ENCODE results near the gene LST1.
"Not testable (repeated sequence)": the region's sequence is repeated elsewhere in the genome, so short reads cannot be mapped to it uniquely, and the experiment has no call there.

LST1 gene

DNA sequence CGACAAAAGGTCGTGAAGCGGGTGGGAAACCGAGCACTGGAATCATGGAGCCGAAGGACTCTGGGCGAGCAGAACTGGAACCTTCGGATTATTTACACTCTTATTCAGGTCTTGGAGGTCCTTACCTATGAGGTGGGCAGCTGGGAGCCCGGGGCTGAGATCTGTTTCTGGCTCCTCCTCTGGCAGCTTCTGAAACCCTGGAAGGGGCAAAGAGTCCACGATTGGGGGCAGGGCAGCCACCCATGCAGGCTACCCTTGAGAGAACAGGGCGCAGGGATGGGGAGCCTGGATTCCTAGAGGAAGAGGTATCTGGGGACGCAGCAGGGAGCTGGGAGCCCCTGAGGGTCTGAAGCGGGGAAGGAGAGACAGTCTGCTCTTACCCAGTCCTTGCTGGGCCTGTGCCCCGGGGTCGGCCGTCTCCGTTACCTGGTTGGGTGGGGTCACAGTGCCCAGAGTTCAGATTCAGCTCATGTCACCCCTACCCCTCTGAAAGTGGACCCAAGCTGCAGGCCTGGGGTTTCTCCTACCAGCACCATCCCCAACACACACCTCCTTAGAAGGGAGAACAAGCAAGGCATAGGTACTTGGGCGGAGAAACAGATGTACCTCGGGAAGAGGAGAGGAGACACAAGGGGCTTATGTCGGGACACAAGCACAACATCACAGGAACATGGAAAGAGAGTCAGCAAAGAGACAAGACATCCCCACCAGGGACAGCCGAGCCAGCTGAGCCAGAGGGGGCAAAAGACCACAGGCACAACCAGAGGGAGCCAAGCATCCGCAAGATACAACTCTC lies 4.4 kb upstream of the LST1 start:
- DNase-seq = no peak

DNA sequence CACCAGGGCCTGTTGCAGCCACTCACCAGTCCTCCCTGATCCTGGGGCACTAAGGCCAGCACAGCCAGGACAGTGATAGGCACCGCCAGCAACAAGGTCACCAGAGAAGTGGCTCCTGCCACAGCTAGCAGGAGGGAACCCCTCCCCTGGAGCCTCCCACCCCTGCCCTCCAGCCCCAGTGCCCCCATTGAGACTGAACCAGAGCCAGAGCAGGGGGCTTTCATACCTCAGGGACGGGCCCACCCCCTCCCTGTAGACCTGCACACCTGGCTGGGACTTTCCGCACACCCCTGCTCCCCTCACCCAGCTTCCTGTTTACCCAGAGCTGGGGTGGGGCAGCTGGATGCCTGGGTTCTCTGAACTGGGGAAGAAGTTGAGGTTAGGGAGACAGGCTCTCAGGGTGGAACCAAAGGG lies 3.8 kb upstream of the LST1 start, which contains the start of gene LTB:
LTB (minus strand) TSS at position 195 of the 414 bp plus-strand sequence; CDS start at position 188, 7 bp downstream.
- DNase-seq = peak; percentile 47

DNA sequence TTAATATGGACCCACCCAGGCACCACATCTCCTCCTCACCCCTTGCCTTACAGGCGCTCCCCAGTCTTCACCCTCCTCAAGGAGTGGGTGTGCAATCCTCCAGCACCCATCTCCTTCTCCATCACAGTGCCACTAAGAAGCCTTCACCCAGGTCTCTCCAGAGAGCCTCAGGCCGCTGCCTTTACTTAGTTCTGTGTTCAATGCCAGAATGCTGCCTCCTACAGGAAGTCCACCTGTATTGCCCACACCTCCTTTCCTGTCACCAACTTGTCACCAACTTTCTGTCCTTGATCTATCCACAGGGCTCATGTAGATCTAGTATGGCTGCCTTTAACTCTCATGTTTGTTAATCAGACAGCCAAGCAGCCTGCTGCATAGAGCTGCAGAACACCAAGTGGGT lies 586 bp upstream of the LST1 start:
- DNase-seq = peak; percentile 16

DNA sequence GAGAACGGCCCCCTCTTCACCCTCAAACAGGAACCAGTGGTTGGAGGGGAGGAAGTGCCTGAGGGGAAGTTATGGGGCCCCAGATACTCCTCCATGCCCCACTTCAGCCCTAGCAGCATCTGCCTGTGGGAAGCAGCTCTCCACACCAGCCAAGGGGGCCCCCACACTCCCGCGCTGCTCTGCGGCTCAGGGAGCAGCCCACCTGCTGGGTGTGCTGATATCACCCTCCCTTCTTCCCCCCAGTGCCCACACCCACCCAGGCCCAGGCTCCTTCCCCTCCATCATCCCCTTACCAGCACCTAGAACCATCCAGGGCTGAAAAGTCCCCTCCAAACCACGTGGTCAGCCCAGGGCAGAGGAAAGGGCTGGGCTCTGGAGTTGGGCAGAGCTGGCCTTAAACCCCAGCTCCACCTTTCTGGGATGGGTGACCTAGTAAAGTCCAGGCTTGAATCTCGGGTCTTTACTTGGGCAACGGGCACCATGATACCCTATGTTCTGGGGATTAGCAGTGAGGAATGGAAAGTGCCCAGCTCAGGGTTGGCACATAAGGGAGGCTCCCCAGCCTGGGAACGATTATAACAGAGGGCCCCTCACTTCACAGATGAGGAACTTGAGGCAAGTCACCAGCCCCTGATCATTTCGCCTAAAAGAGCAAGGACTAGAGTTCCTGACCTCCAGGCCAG lies 663 bp downstream of the LST1 start:
- DNase-seq = peak; percentile 12

DNA sequence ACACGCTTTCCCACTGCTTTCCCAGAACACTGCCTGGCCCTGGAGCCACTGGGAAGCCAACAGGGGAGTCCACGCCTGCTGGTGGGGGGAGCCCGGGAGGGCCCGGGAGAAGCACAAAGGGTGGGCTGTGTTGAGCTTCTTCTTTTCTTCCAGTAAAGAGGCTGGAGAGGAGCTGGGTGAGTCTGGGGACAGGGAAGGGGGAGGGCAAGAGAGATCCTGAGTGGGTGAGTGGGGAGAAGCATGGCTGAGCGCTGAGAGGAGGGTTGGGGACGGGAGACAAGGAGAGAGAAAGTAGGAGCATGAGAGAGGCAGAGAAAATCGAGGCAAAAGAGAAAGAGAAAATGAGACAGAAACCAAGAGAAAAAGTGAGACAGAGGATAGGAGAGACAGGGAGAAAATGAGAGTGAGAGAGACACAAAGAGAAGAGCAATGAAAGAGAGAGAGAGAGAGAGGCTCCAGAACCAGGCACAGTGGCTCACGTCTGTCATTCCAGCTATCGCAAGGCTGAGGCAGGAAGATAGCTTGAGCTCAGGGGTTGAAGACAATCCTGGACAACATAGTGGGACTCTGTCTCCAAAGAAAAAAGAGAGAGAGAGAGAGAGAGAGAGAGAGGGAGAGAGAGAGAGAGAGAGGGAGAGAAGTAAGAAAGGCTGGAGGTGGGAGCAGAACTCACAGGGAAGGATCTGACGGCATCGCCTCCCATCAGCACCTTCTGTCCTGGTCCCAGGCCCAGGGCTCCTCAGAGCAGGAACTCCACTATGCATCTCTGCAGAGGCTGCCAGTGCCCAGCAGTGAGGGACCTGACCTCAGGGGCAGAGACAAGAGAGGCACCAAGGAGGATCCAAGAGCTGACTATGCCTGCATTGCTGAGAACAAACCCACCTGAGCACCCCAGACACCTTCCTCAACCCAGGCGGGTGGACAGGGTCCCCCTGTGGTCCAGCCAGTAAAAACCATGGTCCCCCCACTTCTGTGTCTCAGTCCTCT lies 2.0 kb downstream of the LST1 start:
- DNase-seq = no peak

DNA sequence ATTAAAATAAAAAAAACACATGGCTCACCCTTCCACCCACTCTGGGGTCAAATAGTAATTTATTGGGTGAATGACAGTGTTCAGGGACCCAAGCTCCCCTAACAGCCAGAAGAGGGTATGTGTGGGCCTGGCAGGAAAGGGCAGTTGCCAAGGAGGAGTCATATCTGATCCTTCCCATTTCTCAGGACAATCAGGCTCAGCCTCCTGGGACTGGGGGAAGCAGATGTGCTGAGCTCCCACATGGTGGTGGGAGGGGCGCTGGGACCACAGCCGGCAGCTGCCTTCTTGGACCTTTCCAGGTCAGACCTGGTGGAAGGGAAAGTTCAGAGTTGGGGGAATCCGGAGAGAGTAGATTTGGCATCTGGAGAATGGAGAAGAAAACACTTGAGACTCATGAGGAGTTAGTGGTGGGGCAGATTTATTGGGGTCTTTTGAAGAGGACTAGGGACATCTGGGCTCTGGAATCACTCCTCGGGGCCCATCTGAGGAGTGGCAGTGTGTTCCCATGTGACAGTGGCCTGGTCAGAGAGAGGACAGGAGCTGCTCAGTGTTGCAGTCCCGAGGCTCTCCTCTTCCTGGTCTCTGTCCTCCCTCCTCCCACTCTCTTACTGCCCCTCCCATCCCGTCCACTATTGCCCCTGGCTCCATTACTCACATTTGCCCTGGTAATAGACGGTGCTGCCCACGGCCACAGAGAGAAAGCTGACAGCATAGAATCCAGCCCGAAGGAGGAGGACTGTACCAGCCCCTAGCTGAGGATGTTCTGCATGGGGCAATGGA lies 3.0 kb downstream of the LST1 start:
- no peak for DNase-seq

DNA sequence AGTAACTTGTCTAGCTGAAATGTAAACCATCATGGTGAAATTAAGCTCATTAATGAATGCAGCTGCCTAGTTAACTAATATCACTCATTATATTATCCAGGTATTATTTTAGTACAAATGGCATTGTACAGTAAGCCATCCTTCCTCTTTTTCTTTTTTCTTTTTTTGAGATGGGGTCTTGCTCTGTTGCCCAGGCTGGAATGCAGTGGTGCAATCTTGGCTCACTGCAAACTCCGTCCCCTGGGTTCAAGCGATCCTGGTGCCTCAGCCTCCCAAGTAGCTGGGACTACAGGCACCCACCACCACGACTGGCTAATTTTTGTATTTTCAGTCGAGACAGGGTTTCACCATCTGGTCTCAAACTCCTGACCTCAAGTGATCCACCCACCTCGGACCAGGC lies 4.6 kb downstream of the LST1 start:
- not testable (repeated sequence) for DNase-seq

DNA sequence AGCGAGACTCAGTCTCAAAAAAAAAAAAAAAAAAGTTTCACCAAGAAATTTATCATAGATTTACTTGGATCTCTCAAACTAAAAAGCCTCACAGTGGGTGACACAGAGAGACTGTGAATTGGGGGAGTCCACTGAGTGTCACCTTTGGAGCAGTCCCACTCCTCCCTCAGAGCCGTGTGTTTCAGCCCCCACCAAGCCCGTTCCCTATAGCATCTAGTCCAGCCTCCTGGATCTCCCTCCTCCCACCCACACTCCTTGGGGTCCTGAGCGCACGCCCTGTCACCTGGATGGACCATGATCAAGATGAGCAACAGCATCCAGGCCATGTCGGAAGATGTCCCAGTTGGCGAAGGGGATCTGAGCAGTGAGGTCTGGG lies 6.3 kb downstream of the LST1 start:
- DNase-seq = no peak

DNA sequence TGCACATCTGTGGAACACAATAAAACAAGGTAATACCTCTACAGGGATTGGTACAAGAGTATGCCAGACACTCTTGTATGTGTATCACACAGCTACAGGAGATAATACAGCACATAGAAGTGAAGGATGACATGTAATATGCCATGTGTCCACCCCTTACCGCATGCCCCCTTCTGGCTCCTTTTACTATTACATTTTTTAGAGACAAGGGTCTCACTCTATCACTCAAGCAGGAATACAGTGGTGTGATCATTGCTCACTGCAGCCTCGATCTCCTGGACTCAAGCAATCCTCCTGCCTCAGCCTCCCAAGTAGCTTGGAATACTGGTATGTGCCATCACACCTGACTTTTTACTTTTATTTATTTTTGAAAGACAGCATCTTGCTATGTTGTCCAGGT lies 10.9 kb downstream of the LST1 start:
- DNase-seq = no peak

DNA sequence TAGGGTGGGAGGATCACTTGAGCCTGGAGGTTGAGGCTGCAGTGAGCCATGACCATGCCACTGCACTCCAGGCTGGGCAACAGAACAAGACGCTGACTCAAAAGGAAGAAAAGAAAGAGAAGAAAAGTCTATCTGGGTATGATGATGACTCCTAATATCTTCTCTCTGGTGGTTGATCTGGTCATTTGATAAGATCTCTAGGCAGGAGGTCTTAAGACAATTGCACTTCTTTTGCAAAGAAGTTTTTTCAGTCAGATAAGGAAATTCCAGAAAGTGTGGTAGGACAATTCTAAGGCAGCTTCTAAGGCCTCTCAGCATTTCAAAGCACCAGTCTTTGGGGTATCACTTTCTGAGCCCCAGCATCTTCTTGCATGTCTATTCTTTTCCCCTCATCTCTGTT lies 21.2 kb downstream of the LST1 start:
- DNase-seq = no peak

DNA sequence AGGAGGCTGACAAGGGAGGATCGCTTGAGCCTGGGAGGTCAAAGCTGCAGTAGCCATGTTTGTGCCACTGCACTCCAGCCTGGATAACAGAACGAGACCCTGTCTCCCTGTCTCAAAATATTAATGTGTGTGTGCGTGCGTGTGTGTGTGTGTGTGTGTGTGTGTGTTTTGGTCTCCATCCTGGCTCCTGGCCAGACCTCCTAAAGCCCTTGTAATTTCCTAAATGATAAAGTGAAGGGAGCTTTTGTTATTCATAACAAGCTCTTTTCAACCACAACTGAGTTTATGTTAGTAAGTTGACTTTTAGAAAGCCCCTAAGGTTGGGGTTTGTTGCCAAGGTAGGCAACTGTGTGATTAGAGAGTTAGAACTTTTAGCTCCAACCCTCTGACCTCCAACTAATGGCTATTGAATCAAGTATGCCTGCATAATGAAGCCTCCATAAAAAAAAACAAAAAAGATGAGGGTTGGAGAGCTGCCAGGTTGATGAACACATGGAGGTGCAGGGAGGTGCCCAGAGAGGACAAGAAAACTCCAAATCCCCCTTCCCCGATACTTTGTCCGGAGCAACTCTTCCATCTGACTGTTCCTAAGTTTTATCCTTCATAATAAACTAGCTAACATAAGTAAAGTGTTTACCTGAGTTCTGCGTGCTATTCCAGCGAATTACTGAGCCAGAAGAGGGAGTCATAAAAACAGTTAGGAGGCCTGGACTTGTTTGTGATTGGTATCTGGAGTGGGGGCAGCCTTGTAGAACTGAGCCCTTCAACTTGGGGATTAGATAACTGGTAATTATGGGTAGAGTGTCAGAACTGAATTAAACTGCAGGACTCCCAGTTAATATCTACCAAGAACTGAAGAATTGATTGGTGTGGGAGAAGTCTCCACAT lies 23.7 kb downstream of the LST1 start:
- DNase-seq = no peak

DNA sequence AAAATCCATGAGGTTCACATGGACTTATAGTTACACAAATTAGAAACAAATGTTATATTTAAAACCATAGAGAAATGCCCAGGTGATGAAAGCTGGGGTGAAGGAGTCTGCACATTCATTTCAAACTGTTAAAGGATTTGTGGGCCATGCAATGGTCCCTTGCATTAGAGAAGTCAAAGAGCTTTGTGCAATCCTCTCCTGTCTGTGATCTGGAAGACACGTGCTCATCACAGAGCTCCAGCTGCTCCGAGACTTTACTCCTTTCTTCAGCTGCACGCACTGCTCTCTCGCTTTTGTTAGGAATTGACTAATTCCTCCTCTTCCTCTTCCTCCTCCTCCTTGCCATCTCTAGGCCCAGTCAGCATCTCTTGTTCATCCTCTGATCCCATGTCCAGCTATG lies 24.9 kb downstream of the LST1 start:
- no peak for DNase-seq

DNA sequence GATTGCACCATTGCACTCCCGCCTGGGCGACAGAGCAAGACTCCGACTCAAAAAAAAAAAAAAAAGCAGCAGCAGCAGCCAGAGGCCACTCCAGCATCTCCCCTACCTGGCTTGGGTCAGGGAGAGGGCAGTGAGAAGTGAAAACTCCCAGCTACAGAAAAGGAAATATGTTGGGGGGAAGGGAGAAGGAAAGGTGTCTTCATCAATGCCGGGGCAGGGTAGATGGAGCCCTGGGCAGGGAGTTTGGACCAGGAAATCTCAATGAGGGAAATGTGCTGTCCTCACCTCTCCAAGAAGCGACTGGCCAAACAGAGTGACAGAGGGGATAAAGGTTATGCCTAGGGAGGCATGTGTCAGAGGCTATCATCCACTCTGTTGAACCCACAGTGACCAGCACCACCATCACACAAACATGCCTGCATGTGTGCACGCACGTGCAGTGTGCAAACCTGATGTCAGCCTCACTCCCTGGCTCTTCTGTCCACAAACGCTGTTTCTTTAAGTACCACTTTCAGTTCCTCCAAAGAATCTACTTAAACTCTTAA lies 28.1 kb downstream of the LST1 start:
- no peak for DNase-seq

DNA sequence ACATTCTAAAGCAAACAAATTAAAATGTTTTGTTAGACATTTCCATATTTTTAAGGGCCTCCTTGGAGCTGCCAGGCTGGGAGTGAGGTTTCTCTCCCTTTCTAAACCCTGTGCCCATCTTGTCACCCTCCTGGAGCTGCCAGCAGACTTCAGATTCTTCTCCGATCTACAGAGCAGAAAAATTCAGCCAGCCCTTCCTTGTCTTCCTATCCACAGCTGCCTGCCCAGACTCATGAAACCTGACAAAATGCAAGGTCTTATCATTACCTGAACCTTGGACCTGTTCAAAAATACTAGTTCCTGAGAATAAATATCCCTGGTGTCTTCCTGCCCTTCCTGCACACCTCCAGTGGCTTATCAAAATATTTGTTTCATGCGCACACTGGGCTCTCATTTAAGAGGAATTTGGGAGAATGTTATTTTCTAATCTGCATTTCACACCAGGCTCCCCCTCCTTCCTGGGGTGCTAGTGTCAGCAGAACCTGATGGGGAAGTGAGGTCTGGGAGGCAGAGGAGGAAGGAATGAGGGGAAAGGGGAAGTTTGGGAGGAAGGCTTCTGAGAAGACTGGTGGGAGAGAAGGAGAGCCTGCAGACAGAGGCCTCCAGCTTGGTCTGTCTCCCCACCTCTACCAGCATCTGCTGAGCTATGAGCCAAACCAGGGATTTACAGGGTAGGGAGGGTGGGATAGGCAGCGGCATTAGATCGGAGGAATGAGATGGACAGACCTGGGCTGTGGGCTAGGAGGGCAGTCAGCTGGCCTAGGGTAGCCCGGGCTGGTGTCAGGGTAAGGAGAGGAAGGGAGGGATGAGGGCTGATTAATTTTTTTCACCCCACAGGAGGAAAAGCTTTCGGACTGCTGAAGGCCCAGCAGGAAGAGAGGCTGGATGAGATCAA lies 28.9 kb downstream of the LST1 start, which contains the start of gene AIF1:
AIF1 (plus strand) TSS at position 551 of the 895 bp plus-strand sequence; CDS start at position 647, 96 bp downstream.
- DNase-seq = no peak

DNA sequence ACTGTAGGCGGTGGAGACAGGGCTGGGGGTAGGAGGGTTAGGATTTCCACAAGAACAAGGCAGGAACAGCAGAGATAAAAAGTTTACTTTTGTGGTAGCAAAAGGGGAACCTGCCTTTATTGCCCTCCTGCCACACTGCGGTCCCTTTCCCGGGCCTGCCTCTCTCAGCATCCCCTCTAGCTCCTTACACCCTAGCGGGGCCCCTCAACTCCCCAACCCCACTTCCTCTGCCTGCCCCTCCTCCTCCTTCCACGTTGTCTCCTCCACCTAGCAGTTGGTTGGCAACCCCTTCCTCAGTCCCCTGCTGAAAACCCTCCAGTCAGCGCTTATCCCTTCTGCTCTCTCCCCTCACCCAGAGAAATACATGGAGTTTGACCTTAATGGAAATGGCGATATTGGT lies 29.7 kb downstream of the LST1 start:
- no peak for DNase-seq

DNA sequence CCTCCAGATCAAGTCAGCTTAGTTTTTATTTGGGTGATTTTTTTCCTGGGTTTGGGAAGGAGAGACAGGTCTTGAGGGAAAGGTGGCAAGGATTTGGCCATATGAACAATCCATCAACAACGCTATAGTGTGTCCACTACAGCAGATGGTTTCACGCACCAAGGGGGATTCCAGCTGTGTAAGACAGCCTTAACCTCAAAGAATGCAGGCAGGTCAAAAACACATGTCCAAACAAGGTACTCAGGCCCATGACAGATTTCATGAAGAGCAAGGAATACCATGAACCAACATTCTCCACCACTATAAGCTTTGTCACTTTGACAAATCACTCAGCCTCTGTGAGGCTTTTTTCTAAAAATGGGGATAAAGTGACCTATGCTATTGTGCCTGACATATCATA lies 30.9 kb downstream of the LST1 start:
- no peak for DNase-seq

DNA sequence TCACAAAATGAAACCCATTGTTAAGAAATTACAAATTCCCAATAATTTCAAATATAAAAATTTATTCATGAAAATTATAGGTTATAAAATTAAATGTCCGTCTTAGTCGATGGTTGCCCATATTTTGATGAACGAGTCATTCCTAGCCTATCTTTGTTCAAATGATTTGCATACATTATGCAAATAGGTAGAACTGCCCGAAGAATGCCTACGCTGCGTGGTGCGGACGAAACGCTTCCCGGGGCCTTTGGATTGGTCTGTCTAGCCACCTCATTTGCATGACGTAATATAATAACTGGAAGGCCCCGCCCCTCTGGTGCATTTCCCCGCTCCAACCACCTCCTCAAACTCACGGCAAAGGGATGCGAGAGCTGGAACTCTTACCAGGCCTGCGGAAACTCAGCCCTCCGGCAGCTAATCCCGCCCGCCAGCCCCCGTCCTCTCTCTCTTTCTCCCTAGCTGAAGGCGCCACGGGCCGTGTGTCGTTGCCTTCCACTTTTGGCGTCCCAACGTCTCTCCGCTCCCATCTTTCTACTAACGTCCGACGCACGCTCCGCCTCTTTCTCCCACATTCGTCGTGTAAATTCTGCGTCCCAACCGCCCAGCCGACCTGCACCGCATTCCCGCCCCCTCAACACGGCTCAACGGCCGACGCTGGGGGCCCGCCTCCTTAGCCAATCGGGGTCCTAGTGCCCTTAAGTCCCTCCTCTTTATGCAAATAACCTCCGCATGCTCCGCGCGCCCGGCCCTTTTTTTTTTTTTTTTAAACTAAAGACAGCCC lies 33.9 kb downstream of the LST1 start:
- DNase-seq = peak; percentile 99

DNA sequence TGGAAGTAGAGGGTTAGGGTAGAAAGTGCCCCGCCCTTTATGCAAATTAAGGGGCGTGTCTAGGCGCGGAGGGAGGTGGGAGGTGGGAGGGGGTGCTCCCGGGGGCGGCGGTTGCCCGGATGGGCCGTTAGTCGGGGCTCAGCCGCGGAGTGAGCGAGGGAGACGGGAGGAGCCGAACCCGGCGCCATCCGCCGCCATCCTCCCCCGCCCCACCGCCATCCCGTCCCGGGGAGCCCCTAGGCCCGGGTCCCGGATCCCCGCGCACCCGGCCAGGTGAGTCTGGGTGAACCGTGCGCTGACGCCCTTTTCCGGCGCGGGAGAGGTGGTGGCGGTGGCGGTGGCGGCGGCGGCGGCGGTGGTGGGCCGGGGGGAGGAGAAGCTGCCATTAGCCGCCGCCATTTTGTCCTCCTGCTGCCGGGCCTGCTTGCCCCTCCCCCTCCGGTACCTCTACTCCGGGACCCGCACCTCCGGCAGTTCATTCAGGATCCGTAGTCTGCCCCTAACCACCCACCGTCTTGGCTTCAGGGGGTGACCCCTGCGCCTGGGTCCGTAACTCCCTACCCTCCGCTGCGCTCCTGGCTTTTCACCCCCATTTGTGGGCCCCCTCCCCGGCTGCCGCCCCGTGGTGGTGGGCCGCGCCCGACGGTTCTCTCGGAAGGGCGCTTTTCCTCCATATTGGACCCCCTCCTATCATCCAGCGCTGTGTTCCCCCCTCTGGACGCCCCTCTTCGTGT lies 34.7 kb downstream of the LST1 start, which contains the start of gene PRRC2A:
PRRC2A (plus strand) TSS at position 130 of the 734 bp plus-strand sequence. CDS start 2,075 bp downstream, outside the sequence.
- peak; percentile 99 for DNase-seq
